HFFc6 (cell line): Measurements from ENCODE around the gene SP9. TPM values are rescaled to one million over a fixed set of nuclear protein-coding genes. Genes with fewer than 3 reads are reported as not detected.

Experiments
- DNase-seq: peaks from one replicate; pipeline ENCODE4 v3.0.0-alpha.2; 2018
- H3K27ac Mint-ChIP-seq: 2 replicates; pipeline ENCODE4 v1.8.0; 2020; ENCODE audit warnings: mild to moderate bottlenecking, mixed read lengths
- H3K27me3 Mint-ChIP-seq: 2 replicates; pipeline ENCODE4 v1.8.0; 2021; ENCODE audit warnings: mild to moderate bottlenecking, moderate library complexity, mixed read lengths; ENCODE audit not compliant: insufficient read depth
- H3K36me3 Mint-ChIP-seq: 2 replicates; pipeline ENCODE4 v1.8.0; 2021; ENCODE audit warnings: low read depth, mixed read lengths
- H3K4me1 Mint-ChIP-seq: 2 replicates; pipeline ENCODE4 v1.8.0; 2020; ENCODE audit warnings: low read depth, mixed read lengths
- H3K4me3 Mint-ChIP-seq: 2 replicates; pipeline ENCODE4 v1.8.0; 2020; ENCODE audit warnings: mild to moderate bottlenecking, moderate library complexity, mixed read lengths
- H3K9me3 Mint-ChIP-seq: 2 replicates; pipeline ENCODE4 v1.8.0; 2020; ENCODE audit warnings: mild to moderate bottlenecking, mixed read lengths
- CTCF ChIP-seq: fragments of 200-600 bp; sonication (generic); IDR thresholded peaks from 2 replicates; pipeline ENCODE4 v1.5.0; 2021; ENCODE audit warnings: antibody characterized with exemption, mild to moderate bottlenecking
- total RNA-seq, 6 experiments: library from RNA; stranded (reverse); fragmentation: NEBNext Ultra II Directional; extraction: Animal tissue kit (Norgen Biotek cat#: 25700); gene quantifications; 2 replicates in 1 of 6; 3 replicates in 5 of 6; pipeline ENCODE4 v1.2.3, GENCODE V29; 2021

SP9 gene
- total RNA-seq, 6 experiments from 2014 or later: not detected

- DNase-seq: no peak
- no peak overlapping the region for H3K27ac Mint-ChIP-seq
These were observed 3.7 kb upstream of the SP9 start for GRCh38 chr2:174330945-174331594.

GRCh38 chr2:174331595-174332216, 3.0 kb upstream of the SP9 start:
- Mint-ChIP-seq H3K36me3 (no peaks in the 10 kb centered on the region), H3K4me3 (no peak overlapping the region), H3K4me1 (peaks cover 21% of the 10 kb centered on the region), H3K27ac (no peak overlapping the region), H3K9me3 (peaks cover 3% of the 10 kb centered on the region; the same call in 1 of the 2 replicates), H3K27me3 (peaks cover 86% of the 10 kb centered on the region)
- DNase-seq: no peak
- TF ChIP-seq CTCF: no peak

More at GRCh38 chr2:174330945-174331594, 3.7 kb upstream of the SP9 start:
- peaks cover 3% of the 10 kb centered on the region; the same call in 1 of the 2 replicates for H3K9me3 Mint-ChIP-seq
- H3K4me1 Mint-ChIP-seq: peaks cover 22% of the 10 kb centered on the region
- peaks cover 87% of the 10 kb centered on the region for H3K27me3 Mint-ChIP-seq
- no peaks in the 10 kb centered on the region for H3K36me3 Mint-ChIP-seq
- TF ChIP-seq CTCF: no peak
- no peak overlapping the region for H3K4me3 Mint-ChIP-seq

- Mint-ChIP-seq H3K4me3 (no peak overlapping the region), H3K9me3 (no peaks in the 10 kb centered on the region), H3K4me1 (peaks cover 14% of the 10 kb centered on the region), H3K36me3 (no peaks in the 10 kb centered on the region), H3K27ac (no peak overlapping the region), H3K27me3 (peaks cover 80% of the 10 kb centered on the region)
- DNase-seq: no peak
- TF ChIP-seq CTCF: no peak
These were observed 2.4 kb upstream of the SP9 start for GRCh38 chr2:174332217-174332963.

- Mint-ChIP-seq H3K4me1 (peaks cover 17% of the 10 kb centered on the region), H3K4me3 (no peak overlapping the region), H3K27me3 (peaks cover 78% of the 10 kb centered on the region), H3K36me3 (peaks cover 4% of the 10 kb centered on the region; the same call in 1 of the 2 replicates), H3K27ac (no peak overlapping the region), H3K9me3 (peaks cover 5% of the 10 kb centered on the region)
- DNase-seq: no peak
- no peak for TF ChIP-seq CTCF
These were observed 1.8 kb upstream of the SP9 start for GRCh38 chr2:174333017-174333371.

- Mint-ChIP-seq H3K9me3 (peaks cover 5% of the 10 kb centered on the region), H3K4me1 (peaks cover 15% of the 10 kb centered on the region), H3K27me3 (peaks cover 74% of the 10 kb centered on the region), H3K27ac (no peak overlapping the region), H3K36me3 (peaks cover 4% of the 10 kb centered on the region; the same call in 1 of the 2 replicates), H3K4me3 (no peak overlapping the region)
- no peak for DNase-seq
- no peak for TF ChIP-seq CTCF
These were observed 1.1 kb upstream of the SP9 start for GRCh38 chr2:174333372-174334277.
